Measurements from ENCODE around the gene KLHL2.

Gene KLHL2

GRCh38 chr4:165327211-165328100 lies 120.1 kb downstream of the KLHL2 start, which contains the start of gene MSMO1:
Gene MSMO1 (plus strand): TSS chr4:165327669. CDS start chr4:165333371, 5,702 bp downstream.
- in situ Hi-C loops (cut with MboI; ENCODE audit: low sequenced_read_pairs): loop anchor here (25.0 kb wide), 1 partner anchor 190 kb away; no protein-coding TSS in a partner anchor

GRCh38 chr4:165328101-165328425 lies 120.7 kb downstream of the KLHL2 start:
- in situ Hi-C loops (cut with MboI; ENCODE audit: low sequenced_read_pairs): loop anchor here (25.0 kb wide), 1 partner anchor 191 kb away; no protein-coding TSS in a partner anchor

- in situ Hi-C loops (cut with MboI; ENCODE audit: low sequenced_read_pairs): loop anchor here (25.0 kb wide), 1 partner anchor 191 kb away; no protein-coding TSS in a partner anchor
Observed at GRCh38 chr4:165328708-165329107, 121.3 kb downstream of the KLHL2 start.

GRCh38 chr4:165330071-165330470 lies 122.7 kb downstream of the KLHL2 start:
- in situ Hi-C loops (cut with MboI; ENCODE audit: low sequenced_read_pairs): loop anchor here (25.0 kb wide), 1 partner anchor 193 kb away; no protein-coding TSS in a partner anchor

GRCh38 chr4:165330666-165331065 lies 123.3 kb downstream of the KLHL2 start:
- in situ Hi-C loops (cut with MboI; ENCODE audit: low sequenced_read_pairs): loop anchor here (25.0 kb wide), 1 partner anchor 193 kb away; no protein-coding TSS in a partner anchor

DNA sequence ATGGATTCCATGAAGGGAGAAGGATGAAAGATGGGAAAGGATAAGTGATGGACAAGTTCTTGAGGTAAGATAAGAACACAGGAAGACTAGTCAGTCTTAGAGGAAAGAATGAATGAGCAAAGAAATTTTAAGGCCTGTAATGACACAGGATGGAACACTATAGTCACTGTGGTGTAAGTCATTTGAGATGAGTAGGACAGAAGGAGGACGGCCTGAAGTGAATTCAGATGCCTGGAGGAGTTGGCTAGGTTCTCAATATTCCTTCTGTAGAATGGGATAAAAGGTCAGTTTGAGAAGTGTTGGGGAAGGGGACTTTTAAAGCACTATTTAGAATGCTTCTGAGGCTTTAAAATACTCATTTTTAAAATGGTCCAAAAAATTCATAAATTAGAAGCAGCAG lies 124.0 kb downstream of the KLHL2 start:
- in situ Hi-C loops (cut with MboI; ENCODE audit: low sequenced_read_pairs): loop anchor here (25.0 kb wide), 1 partner anchor 194 kb away; no protein-coding TSS in a partner anchor

GRCh38 chr4:165331823-165332222 lies 124.5 kb downstream of the KLHL2 start:
- in situ Hi-C loops (cut with MboI; ENCODE audit: low sequenced_read_pairs): loop anchor here (25.0 kb wide), 1 partner anchor 195 kb away; no protein-coding TSS in a partner anchor

DNA sequence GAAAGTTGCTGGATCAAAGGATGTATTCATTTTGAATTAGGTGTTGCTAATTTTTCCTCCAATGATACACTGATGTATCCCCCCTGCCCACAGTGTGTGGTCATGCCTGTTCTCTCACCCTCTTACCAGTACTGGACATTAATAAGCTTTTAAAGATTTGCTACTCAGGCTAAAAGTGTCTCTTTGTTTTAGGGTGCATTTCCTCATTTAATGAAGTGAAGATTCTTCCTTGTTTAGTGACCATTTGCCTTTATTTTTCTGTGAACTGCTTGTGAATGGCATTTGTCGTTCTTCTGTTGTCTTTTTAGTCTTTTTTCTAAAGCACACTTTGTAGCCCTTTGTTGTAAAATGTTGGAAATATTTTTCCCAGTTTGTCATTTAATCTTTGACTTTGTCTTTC lies 125.1 kb downstream of the KLHL2 start:
- in situ Hi-C loops (cut with MboI; ENCODE audit: low sequenced_read_pairs): loop anchor here (25.0 kb wide), 1 partner anchor 195 kb away; no protein-coding TSS in a partner anchor

DNA sequence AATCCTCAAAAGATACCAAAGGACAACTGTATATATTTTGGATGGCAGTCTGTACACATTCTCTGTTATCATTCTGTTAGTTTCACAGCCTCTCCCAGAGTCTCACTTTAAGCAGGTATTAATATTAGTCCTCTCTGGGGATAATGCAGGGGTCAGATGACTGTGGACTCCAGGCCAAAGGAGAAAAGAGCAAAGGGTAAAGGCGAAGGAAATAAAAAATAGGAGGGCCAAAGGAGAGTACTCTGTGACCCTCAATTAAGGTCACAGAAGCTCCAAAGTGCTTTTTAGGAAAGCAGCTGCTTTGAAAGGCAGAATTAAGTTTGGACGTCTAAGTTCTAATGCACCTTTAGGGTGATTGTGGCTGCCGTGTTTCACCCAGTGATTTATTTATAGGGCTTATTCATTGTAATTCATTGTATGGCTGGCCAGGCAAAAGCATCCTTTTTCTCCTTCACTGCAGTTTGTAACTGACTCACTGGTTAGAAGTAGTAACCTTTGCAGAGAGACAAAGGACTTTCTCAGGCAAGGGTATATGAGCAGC lies 127.9 kb downstream of the KLHL2 start:
- in situ Hi-C loops (cut with MboI; ENCODE audit: low sequenced_read_pairs): loop anchor here (25.0 kb wide), 1 partner anchor 198 kb away; no protein-coding TSS in a partner anchor

DNA sequence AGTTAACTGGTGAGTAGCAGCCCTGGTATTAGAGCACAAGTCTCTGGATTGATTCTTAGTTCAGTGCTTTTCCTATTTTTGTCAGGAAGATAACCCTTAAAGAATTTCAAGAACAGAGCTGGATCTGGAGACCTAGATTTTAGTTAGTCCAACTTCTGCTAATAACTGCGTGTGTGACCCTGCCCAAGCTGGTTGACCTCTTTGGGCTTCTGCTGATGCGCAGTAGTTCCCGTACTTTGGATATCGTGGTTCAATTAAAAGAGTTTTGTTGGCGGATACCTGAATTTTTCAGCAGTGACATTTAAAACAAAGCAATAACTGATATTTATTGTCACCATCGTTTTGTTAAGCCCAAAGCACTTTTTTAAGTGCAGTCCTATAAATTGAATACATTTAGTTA lies 129.4 kb downstream of the KLHL2 start:
- in situ Hi-C loops (cut with MboI; ENCODE audit: low sequenced_read_pairs): loop anchor here (25.0 kb wide), 1 partner anchor 199 kb away; no protein-coding TSS in a partner anchor

DNA sequence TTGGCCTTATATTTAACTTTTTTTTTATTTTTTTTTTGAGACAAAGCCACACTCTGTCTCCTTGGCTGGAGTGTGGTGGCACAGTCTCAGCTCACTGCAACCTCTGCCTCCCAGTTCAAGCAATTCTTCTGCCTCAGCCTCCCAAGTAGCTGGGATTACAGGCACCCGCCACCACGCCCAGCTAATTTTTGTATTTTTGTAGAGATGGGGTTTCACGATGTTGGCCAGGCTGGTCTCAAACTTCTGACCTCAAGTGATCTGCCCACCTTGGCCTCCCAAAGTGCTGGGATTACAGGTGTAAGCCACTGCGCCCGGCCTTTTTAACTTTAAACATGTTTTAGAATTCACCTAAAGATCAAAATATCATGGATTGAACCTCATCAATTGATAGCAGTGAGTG lies 135.0 kb downstream of the KLHL2 start:
- in situ Hi-C loops (cut with MboI; ENCODE audit: low sequenced_read_pairs): loop anchor here (25.0 kb wide), 1 partner anchor 205 kb away; no protein-coding TSS in a partner anchor

DNA sequence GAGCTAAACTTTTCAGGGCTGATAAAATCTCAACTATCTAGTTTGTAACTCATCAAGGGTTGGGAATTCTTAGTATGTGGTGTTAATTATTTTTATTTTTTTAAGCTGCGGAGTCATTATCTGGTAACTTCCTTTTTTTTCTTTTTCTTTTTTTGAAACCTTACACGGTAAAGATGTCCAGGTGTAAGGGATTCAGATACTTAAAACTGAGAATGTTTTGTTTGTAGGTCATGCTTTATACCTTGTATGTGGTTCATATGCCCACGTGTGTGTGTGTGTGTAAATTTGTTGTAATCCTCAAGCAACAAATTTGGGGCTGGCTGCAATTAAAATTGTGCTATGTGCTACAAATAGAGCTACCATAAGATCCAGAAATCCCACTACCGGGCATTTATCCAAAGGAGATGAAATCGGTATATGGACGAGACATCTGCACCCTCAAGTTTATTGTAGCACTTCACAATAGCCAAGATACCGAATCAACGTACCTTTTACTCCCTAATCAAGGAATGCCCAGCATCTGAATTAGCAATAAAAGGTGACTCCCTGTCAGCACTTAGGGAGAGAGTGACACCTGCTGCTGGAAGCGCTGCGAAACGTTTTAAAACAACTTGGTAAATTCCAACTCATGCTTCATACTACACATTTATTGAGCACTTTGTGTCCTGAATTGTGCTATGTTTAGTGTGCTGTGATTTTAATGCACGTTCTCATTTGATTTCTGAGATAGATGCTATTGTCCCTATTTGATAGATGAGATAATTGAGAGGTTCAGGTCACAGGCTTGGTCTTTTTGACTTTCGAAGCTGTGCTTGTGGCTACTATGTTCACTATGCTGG lies 136.2 kb downstream of the KLHL2 start:
- in situ Hi-C loops (cut with MboI; ENCODE audit: low sequenced_read_pairs): loop anchor here (25.0 kb wide), 1 partner anchor 206 kb away; no protein-coding TSS in a partner anchor

GRCh38 chr4:165345666-165346417 lies 138.5 kb downstream of the KLHL2 start:
- in situ Hi-C loops (cut with MboI; ENCODE audit: low sequenced_read_pairs): loop anchor here (25.0 kb wide), 1 partner anchor 209 kb away; no protein-coding TSS in a partner anchor

DNA sequence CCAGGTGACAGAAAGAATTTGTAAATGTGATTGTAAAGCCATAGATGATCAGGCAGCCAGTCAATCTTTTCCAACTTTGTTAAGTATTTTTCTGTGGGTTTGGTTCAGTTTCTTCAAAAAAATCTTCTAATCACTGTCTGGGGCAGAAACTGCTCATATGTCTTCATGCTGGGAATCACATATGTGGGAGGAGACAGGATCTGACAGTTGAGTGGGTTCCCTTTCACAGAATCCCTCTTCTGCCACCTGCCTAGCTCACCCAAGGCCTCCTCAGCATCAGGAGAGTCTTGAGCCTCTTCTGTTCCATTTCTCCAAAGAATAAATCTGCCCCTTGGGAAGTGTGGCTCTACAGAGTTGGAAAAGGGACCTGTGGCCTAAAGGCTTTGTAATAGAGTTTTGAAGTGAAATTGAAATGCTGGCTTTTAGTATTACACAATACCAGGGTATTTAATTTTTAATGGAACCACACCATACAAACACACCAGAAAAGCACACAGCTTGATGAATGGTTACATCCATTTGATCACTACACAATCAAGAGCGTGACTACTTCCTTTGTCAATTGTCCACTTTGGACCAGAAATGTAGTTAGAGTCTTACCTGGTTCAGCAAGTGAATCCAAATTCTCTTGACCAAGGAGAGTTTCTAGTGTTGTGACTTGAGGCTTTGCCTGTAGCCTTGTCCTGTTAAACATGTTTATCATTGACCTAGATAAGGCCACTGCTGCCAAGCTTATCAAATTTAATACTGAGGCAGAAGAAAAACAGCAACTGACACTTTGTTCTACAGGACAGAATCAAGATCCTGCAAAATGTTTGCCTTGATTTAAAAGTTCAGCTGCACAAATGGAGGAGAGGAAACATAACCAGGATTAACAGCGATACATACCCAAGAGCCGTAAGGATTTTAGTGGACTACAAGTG lies 140.5 kb downstream of the KLHL2 start:
- in situ Hi-C loops (cut with MboI; ENCODE audit: low sequenced_read_pairs): loop anchor here (25.0 kb wide), 1 partner anchor 211 kb away; no protein-coding TSS in a partner anchor

DNA sequence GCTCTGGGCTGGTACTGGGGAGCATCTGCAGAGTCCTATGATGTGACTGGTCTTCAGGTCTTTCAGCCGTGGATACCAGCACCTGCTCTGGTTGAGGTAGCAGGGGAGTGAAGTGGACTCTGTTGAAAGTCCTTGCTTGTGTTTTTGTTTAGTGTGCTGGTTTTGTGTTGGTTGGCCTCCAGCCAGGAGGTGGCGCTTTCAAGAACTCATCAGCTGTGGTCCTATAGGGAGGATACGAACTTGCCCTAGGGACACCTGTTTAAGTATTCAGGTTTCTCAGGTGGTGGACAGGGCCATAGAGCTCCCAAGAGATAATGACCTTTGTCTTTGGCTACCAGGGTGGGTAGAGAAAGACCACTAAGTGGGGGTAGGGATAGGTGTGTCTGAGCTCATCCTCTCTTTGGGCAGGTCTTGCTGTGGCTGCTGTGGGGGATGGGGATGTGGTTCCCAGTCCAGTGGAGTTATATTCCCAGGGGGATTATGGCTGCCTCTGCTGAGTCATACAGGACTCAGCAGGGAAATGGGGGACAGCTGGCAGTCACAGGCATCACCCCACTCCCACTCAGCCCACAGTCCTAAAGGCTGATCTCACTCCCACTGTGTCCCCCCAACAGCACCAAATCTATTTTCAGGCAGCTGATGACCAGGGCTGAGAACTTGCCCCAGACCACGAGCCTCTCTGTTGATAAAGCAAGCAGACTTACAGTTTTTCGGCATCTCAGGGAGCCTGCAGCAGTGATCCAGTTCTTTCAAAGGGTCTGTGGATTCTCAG lies 144.2 kb downstream of the KLHL2 start:
- in situ Hi-C loops (cut with MboI; ENCODE audit: low sequenced_read_pairs): no loop called here

GRCh38 chr4:165355900-165356300 lies 148.5 kb downstream of the KLHL2 start:
- in situ Hi-C loops (cut with MboI; ENCODE audit: low sequenced_read_pairs): no loop called here

- in situ Hi-C loops (cut with MboI; ENCODE audit: low sequenced_read_pairs): no loop called here
Observed at GRCh38 chr4:165359506-165359905, 152.1 kb downstream of the KLHL2 start.

Measured in HL-60/S4 treated with retinoic acid at 250 ng/mL for 4 days and 3 days (cell line).